Tibial artery (tissue), 4 donors: Measurements from ENCODE around the gene UBQLN2.

ENCODE experiments used
- DNase-seq, 2 donors: peaks; one replicate each; pipeline ENCODE4 v3.0.0-alpha.2; 2019
- H3K27ac ChIP-seq, 2 donors: fragments of 200-600 bp; sonication (generic) in 1 of 2; 1 replicate in 1 of 2; 2 replicates in 1 of 2; pipeline ENCODE4 v1.5.1; 2018 to 2019; ENCODE audit warnings: mild to moderate bottlenecking in 1 of 2
- H3K27me3 ChIP-seq, 2 donors: fragments of 200-600 bp; sonication (generic) in 1 of 2; one replicate each; pipeline versions ENCODE4 v1.5.1 to v1.6.0; 2016 to 2019
- H3K36me3 ChIP-seq, 3 donors: fragments of 200-600 bp; sonication (generic) in 2 of 3; one replicate each; pipeline ENCODE4 v1.5.1; 2016 to 2019; ENCODE audit warnings: mild to moderate bottlenecking in 2 of 3
- H3K4me1 ChIP-seq, 4 donors: fragments of 200-600 bp; sonication (generic) in 2 of 4; 1 replicate in 3 of 4; 2 replicates in 1 of 4; pipeline ENCODE4 v1.5.1; 2016 to 2019
- H3K4me3 ChIP-seq, 2 donors: fragments of 200-600 bp; sonication (generic) in 1 of 2; 1 replicate in 1 of 2; 2 replicates in 1 of 2; pipeline ENCODE4 v1.5.1; 2018 to 2019; ENCODE audit warnings: mild to moderate bottlenecking in 2 of 2
- H3K9me3 ChIP-seq, 3 donors: fragments of 200-600 bp; sonication (generic) in 1 of 3; one replicate each; pipeline ENCODE4 v1.5.1; 2016 to 2019
- intact Hi-C: fragments of 100-400 bp; cut with DNase I; formaldehyde crosslinking; loops from one replicate; pipeline ENCODE4 v1.15.0; 2023; ENCODE audit warnings: low total_unique reads
- TF ChIP-seq, protein P1 (sequence below), 2 experiments: fragments of 200-600 bp in 1 of 2; fragments of 450-650 bp in 1 of 2; IDR thresholded peaks; one replicate each; pipeline ENCODE4 v1.5.1; 2017 to 2019; ENCODE audit warnings: antibody characterized with exemption in 2 of 2, mild to moderate bottlenecking in 1 of 2, moderate library complexity in 1 of 2

Gene UBQLN2

DNA sequence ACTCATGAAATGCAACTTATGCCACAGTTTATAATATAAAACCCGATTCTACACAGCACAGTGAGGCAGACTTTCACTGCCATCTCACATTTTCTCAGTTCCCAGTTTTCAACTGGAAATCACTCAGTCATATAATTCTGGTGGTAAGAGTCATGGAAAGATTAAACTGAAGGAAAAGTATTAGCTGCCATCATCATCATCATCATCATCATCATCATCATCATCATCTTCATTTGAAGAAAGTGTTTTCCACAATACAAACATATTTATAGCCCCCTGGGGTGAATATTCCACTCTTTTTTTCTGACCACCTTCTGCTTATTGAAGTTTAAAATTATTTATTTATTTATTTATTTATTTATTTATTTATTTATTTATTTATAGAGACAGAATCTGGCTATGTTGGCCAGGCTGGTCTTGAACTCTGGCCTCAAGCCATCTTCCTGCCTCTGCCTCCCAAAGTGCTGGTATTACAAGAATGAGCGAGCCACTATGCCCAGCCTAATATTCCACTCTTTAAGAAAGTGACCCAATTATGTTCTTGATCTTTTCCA, 6.0 kb upstream of the UBQLN2 start:
- intact Hi-C loops: no loop called here
- TF ChIP-seq, protein P1, sequence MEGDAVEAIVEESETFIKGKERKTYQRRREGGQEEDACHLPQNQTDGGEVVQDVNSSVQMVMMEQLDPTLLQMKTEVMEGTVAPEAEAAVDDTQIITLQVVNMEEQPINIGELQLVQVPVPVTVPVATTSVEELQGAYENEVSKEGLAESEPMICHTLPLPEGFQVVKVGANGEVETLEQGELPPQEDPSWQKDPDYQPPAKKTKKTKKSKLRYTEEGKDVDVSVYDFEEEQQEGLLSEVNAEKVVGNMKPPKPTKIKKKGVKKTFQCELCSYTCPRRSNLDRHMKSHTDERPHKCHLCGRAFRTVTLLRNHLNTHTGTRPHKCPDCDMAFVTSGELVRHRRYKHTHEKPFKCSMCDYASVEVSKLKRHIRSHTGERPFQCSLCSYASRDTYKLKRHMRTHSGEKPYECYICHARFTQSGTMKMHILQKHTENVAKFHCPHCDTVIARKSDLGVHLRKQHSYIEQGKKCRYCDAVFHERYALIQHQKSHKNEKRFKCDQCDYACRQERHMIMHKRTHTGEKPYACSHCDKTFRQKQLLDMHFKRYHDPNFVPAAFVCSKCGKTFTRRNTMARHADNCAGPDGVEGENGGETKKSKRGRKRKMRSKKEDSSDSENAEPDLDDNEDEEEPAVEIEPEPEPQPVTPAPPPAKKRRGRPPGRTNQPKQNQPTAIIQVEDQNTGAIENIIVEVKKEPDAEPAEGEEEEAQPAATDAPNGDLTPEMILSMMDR (IDR thresholded peaks at IDR 0.05): no peak
- DNase-seq: no peak

DNA sequence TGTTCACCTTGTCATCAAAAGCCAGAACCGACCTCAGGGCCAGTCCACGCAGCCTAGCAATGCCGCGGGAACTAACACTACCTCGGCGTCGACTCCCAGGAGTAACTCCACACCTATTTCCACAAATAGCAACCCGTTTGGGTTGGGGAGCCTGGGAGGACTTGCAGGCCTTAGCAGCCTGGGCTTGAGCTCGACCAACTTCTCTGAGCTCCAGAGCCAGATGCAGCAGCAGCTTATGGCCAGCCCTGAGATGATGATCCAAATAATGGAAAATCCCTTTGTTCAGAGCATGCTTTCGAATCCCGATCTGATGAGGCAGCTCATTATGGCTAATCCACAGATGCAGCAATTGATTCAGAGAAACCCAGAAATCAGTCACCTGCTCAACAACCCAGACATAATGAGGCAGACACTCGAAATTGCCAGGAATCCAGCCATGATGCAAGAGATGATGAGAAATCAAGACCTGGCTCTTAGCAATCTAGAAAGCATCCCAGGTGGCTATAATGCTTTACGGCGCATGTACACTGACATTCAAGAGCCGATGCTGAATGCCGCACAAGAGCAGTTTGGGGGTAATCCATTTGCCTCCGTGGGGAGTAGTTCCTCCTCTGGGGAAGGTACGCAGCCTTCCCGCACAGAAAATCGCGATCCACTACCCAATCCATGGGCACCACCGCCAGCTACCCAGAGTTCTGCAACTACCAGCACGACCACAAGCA, 898 bp downstream of the UBQLN2 start:
- Histone ChIP-seq H3K36me3 (no peaks in the 10 kb centered on the region), H3K4me3 (peak overlapping the region; percentile 59 to 80), H3K27ac (peak overlapping the region; percentile 93 to 100), H3K4me1 (peaks cover 0 to 39% (median 3%) of the 10 kb centered on the region in 4 donors), H3K27me3 (no peaks in the 10 kb centered on the region), H3K9me3 (no peaks in the 10 kb centered on the region)
- TF ChIP-seq, protein P1 (IDR thresholded peaks at IDR 0.05): no peak
- intact Hi-C loops: no loop called here
- DNase-seq: peak in 1 of 2 donors; percentile 62

More for the DNA sequence above, 6.0 kb upstream of the UBQLN2 start:
- no peaks in the 10 kb centered on the region for H3K27me3 ChIP-seq
- H3K36me3 ChIP-seq: no peaks in the 10 kb centered on the region
- no peaks in the 10 kb centered on the region for H3K4me1 ChIP-seq
- no peaks in the 10 kb centered on the region for H3K9me3 ChIP-seq
- no peak overlapping the region for H3K27ac ChIP-seq
- H3K4me3 ChIP-seq: no peak overlapping the region

DNA sequence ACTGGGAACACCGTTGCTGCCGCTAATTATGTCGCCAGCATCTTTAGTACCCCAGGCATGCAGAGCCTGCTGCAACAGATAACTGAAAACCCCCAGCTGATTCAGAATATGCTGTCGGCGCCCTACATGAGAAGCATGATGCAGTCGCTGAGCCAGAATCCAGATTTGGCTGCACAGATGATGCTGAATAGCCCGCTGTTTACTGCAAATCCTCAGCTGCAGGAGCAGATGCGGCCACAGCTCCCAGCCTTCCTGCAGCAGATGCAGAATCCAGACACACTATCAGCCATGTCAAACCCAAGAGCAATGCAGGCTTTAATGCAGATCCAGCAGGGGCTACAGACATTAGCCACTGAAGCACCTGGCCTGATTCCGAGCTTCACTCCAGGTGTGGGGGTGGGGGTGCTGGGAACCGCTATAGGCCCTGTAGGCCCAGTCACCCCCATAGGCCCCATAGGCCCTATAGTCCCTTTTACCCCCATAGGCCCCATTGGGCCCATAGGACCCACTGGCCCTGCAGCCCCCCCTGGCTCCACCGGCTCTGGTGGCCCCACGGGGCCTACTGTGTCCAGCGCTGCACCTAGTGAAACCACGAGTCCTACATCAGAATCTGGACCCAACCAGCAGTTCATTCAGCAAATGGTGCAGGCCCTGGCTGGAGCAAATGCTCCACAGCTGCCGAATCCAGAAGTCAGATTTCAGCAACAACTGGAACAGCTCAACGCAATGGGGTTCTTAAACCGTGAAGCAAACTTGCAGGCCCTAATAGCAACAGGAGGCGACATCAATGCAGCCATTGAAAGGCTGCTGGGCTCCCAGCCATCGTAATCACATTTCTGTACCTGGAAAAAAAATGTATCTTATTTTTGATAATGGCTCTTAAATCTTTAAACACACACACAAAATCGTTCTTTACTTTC, 1.8 kb downstream of the UBQLN2 start:
- DNase-seq: no peak
- Histone ChIP-seq H3K9me3 (no peaks in the 10 kb centered on the region), H3K4me1 (peaks cover 0 to 45% (median 3%) of the 10 kb centered on the region in 4 donors), H3K27ac (peak overlapping the region; percentile 93 to 100), H3K27me3 (no peaks in the 10 kb centered on the region), H3K36me3 (no peaks in the 10 kb centered on the region), H3K4me3 (peak overlapping the region; percentile 59 to 80)
- intact Hi-C loops: no loop called here
- TF ChIP-seq, protein P1 (IDR thresholded peaks at IDR 0.05): no peak

DNA sequence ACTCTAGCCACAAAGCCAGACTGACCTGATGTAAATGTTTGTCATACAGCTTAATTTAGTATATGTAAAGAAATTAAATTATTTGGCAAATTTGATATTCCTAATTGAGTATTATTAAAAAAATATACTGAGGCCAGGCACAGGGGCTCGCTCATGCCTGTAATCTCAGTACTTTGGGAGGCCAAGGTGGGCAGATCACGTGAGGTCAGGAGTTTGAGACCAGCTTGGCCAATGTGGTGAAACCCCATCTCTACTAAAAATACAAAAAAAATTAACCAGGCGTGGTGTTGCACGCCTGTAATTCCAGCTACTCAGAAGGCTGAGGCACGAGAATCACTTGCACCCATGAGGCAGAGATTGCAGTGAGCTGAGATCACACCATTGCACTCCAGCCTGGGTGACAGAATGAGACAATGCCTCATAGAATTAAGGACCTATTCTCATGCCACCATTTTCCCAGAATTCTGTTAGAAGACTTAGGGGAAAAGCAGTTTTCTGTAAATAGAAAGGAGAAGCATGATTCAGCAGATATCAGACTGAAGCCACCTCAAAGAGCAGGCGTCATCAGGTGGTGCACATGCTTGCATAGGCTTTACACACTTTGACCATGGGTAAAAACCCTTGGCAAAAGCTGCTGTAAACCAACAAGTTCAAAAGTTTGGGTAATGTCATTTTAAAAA, 6.1 kb downstream of the UBQLN2 start:
- no peak for DNase-seq
- TF ChIP-seq, protein P1 (IDR thresholded peaks at IDR 0.05): no peak
- Histone ChIP-seq H3K27ac (no peak overlapping the region), H3K27me3 (no peaks in the 10 kb centered on the region), H3K4me3 (no peak overlapping the region), H3K4me1 (peaks cover 0 to 41% (median 3%) of the 10 kb centered on the region in 4 donors), H3K36me3 (no peaks in the 10 kb centered on the region), H3K9me3 (no peaks in the 10 kb centered on the region)
- intact Hi-C loops: no loop called here

DNA sequence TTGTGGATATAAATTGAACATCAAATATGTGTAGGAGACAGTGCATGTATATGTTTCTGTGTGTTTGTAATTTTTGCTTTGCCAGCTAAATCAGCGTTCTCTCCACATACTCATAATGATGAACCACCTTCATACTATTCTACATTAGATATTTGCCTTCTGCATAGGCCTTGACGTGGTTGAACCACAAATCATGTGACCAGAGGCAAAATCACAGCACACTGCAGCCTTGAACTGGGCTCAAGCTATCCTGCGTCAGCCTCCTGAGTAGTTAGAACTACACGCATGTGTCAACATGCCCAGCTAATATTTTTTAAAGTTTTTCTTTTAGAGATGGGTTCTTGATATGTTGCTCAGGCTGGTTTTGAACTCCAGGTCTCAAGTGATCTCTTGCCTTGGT, 9.5 kb downstream of the UBQLN2 start:
- Histone ChIP-seq H3K27ac (no peak overlapping the region), H3K9me3 (no peaks in the 10 kb centered on the region), H3K4me3 (no peak overlapping the region), H3K27me3 (no peaks in the 10 kb centered on the region), H3K4me1 (peaks cover 0 to 18% (median 0%) of the 10 kb centered on the region in 4 donors), H3K36me3 (no peaks in the 10 kb centered on the region)
- TF ChIP-seq, protein P1 (IDR thresholded peaks at IDR 0.05): no peak
- intact Hi-C loops: no loop called here
- no peak for DNase-seq
